Testis (tissue), 2 donors: ENCODE measurements around the gene LPAR5.

Experiments used
- POLR2A ChIP-seq: fragments of 450-650 bp; IDR thresholded peaks from one replicate; pipeline ENCODE4 v1.6.1; 2017; ENCODE audit warnings: antibody characterized with exemption, mild to moderate bottlenecking, moderate library complexity
- TF ChIP-seq, protein P1 (sequence below), 3 experiments: fragments of 450-650 bp in 2 of 3; fragments of 200-600 bp in 1 of 3; sonication (generic) in 1 of 3; IDR thresholded peaks; one replicate each; pipeline ENCODE4 v1.5.1; 2016 to 2019; ENCODE audit warnings: antibody characterized with exemption in 3 of 3, mild to moderate bottlenecking in 2 of 3, moderate library complexity in 1 of 3

DNA sequence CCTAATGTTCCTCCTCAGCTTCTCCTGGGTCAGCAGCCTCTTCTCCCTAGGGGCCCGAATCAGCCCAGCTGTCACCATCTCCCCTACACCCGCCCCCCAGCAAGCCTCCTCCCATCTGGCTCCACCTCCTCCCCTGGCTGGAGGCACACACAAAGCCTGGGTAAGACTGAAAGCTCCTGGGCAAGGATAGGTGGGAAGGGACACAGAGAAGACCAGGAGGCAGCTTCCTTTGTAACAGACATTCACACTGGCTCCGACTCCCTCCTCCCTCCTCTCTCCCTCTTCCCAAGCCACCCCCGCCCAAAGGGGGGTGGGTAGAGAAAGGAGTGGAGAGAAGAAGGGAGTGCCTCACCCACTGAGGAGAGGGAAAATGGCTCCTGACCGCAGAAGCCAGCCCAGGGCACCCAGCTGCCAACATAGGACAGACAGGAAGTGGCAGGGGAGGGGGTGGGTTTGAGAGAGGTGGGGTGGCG lies 32.6 kb downstream of the LPAR5 start:
- TF ChIP-seq, protein P1, sequence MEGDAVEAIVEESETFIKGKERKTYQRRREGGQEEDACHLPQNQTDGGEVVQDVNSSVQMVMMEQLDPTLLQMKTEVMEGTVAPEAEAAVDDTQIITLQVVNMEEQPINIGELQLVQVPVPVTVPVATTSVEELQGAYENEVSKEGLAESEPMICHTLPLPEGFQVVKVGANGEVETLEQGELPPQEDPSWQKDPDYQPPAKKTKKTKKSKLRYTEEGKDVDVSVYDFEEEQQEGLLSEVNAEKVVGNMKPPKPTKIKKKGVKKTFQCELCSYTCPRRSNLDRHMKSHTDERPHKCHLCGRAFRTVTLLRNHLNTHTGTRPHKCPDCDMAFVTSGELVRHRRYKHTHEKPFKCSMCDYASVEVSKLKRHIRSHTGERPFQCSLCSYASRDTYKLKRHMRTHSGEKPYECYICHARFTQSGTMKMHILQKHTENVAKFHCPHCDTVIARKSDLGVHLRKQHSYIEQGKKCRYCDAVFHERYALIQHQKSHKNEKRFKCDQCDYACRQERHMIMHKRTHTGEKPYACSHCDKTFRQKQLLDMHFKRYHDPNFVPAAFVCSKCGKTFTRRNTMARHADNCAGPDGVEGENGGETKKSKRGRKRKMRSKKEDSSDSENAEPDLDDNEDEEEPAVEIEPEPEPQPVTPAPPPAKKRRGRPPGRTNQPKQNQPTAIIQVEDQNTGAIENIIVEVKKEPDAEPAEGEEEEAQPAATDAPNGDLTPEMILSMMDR (IDR thresholded peaks at IDR 0.05), result no peak
- no peak for TF ChIP-seq POLR2A
